ENCODE results near the gene TMC8.
"Not testable (repeated sequence)": the region's sequence is repeated elsewhere in the genome, so short reads cannot be mapped to it uniquely, and the experiment has no call there.

The TMC8 gene

DNA sequence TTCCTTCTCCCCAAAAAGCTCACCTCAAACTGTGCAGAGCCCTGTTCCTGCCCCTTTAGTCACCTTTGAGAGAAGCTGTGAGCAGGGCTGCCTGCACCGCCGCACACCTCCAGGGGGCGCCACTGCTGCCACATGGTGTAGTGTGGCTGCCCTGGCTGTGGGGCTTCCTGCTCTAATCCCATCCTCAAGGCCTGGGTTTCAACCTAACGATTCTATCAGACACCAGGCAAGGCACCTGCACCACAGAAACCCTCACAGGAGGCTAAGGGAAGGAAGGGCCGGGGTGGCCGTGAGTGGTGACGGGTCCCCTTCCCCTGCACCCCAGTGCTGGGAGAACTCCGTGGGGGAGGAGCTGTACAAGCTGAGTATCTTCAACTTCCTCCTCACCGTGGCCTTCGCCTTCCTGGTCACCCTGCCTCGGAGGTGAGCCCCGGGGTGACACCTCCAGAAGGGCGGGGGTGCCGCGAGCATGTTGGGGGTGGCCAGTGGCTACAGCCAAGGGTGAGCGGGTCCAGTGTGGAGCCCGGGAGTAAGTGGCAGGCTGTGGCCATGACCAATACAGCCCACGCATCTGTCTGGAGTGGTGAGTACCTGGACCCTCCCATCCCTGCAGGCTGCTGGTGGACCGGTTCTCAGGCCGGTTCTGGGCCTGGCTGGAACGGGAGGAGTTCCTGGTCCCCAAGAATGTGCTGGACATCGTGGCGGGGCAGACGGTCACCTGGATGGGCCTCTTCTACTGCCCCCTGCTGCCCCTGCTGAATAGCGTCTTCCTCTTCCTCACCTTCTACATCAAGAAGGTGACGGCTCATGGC lies 7.0 kb downstream of the TMC8 start:
- DNase-seq (ENCODE audit: low read depth) = no peak
- H3K4me3 ChIP-seq (ENCODE audit: control insufficient read depth, low read depth, low read length) = no peak overlapping the region
- TF ChIP-seq, protein P1, sequence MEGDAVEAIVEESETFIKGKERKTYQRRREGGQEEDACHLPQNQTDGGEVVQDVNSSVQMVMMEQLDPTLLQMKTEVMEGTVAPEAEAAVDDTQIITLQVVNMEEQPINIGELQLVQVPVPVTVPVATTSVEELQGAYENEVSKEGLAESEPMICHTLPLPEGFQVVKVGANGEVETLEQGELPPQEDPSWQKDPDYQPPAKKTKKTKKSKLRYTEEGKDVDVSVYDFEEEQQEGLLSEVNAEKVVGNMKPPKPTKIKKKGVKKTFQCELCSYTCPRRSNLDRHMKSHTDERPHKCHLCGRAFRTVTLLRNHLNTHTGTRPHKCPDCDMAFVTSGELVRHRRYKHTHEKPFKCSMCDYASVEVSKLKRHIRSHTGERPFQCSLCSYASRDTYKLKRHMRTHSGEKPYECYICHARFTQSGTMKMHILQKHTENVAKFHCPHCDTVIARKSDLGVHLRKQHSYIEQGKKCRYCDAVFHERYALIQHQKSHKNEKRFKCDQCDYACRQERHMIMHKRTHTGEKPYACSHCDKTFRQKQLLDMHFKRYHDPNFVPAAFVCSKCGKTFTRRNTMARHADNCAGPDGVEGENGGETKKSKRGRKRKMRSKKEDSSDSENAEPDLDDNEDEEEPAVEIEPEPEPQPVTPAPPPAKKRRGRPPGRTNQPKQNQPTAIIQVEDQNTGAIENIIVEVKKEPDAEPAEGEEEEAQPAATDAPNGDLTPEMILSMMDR (conservative IDR thresholded peaks at IDR 0.05; ENCODE audit: control insufficient read depth, insufficient read depth, low read depth, low read length) = peak; percentile 23

DNA sequence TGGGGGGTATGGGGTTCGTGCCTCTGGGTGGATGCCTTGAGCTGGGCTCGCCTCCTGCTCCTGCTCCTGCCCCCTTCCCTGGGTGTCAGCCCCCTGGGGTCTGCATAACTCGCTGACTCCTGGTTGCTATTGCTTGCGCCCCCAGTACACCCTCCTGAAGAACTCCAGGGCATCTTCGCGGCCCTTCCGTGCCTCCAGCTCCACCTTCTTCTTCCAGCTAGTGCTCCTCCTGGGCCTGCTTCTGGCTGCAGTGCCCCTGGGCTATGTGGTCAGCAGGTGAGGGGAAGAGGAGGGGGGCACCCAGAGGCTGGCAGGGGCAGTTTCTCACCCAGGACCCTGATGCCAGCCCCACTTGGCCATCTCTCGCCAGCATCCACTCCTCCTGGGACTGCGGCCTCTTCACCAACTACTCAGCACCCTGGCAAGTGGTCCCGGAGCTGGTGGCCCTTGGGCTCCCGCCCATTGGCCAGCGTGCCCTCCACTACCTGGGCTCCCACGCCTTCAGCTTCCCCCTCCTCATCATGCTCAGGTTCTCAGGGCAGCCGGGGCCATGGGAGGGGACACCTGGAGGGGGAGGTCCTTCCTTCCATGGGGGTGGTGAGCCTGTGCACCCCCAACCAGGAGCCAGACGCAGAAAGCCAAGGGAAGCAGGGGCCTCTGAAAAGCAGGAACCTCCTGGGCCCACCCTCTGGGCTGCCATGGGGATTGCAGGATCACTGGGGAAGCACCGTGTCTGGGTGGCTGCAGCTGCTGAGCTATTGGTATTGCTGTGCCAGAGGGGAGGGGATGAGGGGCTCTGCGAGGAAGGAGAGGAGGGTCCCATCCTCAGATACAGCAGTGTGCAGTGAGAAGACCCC lies 7.9 kb downstream of the TMC8 start:
- TF ChIP-seq, protein P1 (conservative IDR thresholded peaks at IDR 0.05; ENCODE audit: control insufficient read depth, insufficient read depth, low read depth, low read length) = no peak
- H3K4me3 ChIP-seq (ENCODE audit: control insufficient read depth, low read depth, low read length) = no peak overlapping the region
- DNase-seq (ENCODE audit: low read depth) = no peak

DNA sequence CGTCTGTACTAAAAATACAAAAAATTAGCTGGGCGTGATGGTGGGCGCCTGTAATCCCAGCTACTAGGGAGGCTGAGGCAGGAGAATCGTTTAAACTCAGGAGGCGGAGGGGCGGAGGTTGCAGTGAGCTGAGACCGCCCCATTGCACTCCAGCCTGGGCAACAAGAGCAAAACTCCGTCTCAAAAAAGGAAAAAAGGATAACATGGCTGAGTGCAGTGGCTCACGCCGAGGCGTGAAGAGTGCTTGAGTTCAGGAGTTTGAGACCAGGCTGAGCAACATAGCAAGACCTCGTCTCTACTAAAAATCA lies 9.2 kb downstream of the TMC8 start:
- DNase-seq (ENCODE audit: low read depth); H3K4me3 ChIP-seq (ENCODE audit: control insufficient read depth, low read depth, low read length): not testable (repeated sequence)

DNA sequence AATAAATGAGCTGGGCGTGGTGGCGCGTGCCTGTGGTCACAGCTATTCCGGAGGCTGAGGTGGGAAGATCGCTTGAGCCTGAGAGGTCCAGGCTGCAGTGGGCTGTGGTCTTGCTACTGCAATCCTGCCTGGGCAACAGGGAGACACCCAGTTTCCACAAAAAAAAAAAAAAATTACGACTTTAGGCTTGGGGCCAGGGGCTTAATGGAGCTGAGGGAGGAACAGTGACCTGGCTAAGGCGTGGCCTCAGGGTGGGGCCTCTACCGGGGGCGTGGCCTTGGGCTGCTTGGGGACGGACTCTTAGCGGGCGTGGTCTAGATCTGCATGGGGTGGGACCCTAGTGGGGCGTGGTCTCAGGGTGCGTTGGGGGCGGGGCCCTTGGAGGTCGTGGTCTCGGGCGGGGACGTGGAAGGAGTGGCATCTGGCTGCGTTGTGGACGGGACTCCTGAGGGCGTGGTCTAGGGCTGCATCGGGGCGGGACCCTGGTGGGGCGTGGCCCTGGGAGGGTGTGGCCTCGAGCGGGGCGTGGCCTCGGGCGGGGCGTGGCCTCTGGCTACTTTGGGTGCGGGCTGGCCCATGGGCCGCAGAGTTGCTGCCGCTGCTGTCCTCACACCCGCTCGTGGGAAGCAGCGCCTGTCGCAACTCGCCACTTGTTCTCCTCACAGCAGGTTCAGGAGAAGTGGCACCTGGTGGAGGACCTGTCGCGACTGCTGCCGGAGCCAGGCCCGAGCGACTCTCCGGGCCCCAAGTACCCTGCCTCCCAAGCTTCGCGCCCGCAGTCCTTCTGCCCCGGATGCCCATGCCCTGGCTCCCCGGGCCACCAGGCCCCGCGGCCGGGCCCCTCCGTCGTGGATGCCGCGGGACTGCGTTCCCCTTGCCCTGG lies 9.8 kb downstream of the TMC8 start:
- TF ChIP-seq, protein P1 (conservative IDR thresholded peaks at IDR 0.05; ENCODE audit: control insufficient read depth, insufficient read depth, low read depth, low read length) = no peak
- no peak overlapping the region for H3K4me3 ChIP-seq (ENCODE audit: control insufficient read depth, low read depth, low read length)
- DNase-seq (ENCODE audit: low read depth) = peak; percentile 73

DNA sequence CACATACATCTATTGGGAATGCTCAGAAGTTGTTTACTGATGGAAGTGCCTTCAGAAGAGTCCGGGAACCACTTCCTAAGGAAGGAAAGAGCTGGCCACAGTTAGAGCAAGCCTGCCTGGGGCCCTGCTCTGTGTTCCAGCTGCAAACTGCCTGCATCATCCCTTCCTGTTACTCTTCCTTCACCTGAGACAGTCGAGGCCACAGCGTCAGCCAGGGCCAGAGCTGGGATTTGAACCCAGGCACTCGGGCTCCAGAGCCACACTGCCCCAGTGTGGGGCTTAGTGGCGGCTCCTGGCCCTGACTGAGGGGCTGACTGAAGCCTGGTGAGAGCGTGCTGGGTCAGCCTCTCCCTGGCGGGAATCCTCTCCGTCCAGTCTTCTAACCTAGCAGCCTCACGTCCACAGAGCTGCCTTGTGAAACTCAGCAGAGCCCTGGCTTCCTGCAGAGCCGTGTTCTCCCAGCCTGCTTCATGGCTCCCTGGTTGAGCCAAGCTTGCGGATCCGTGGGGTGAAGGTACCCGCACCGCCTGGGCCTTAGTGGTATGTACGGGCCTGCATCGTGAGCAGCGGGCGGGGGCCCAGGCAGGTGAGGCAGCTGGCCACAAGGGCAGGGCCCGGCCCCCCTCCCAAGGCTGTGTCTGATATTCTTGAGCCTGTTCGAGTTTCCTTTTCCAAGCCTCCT lies 11.0 kb downstream of the TMC8 start:
- H3K4me3 ChIP-seq (ENCODE audit: control insufficient read depth, low read depth, low read length) = no peak overlapping the region
- DNase-seq (ENCODE audit: low read depth) = no peak

DNA sequence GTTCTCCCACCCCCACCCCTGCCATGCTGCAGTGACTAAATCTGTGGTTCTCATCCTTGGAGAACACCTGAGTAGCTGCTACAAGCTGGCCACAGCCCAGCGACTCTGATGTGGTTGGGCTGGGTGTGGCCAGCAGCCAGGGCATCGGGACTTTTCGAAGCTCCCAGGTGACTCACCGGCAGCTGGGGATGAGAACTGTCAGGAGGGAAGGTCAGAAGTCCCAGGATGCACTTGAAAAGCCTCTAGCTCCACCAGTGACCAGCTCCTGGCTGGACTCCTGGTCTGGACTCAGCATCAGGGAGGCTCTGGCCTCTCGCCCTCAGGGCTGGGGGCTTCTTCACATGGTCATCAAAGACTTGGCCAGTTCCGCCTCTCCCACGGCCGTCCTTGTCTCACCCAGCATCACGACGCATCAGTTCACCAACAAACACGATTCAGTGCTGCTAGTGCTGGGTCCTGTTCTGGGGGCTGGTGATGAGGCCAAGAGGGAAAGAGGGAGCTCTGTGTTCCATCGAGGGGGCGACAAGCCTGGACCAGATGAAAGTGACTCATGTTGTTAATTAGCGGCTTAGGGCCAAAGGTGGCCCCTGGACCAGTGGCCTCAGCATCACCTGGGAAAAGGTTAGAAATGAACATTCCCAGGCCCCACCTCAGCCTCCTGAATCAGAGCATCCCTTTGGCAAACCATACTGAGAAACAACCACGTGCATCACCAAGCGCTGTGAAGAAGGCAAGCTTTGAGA lies 11.7 kb downstream of the TMC8 start:
- TF ChIP-seq, protein P1 (conservative IDR thresholded peaks at IDR 0.05; ENCODE audit: control insufficient read depth, insufficient read depth, low read depth, low read length) = no peak
- DNase-seq (ENCODE audit: low read depth) = peak; percentile 78
- H3K4me3 ChIP-seq (ENCODE audit: control insufficient read depth, low read depth, low read length) = no peak overlapping the region

More for the DNA sequence above, 11.0 kb downstream of the TMC8 start:
- TF ChIP-seq, protein P1 (conservative IDR thresholded peaks at IDR 0.05; ENCODE audit: control insufficient read depth, insufficient read depth, low read depth, low read length) = no peak
